Measurements from ENCODE around the gene NEAT1. TPM values are rescaled to one million over a fixed set of nuclear protein-coding genes. Genes with fewer than 3 reads are reported as not detected.

Gene NEAT1
- total RNA-seq, 1 donor from 2014 or later, result 78.8 TPM

- Mint-ChIP-seq H3K9me3 (ENCODE audit: low read depth) (no peaks in the 10 kb centered on the region), H3K36me3 (ENCODE audit: insufficient read depth) (peaks cover 6% of the 10 kb centered on the region), H3K27me3 (no peaks in the 10 kb centered on the region), H3K27ac (no peak overlapping the region), H3K4me1 (ENCODE audit: low read depth) (peaks cover 24% of the 10 kb centered on the region), H3K4me3 (ENCODE audit: low read depth) (no peak overlapping the region)
- DNase-seq (ENCODE audit: low spot score, unreplicated experiment), result no peak
- TF ChIP-seq CTCF (IDR thresholded peaks at IDR 0.05; ENCODE audit: unreplicated experiment), result no peak
Measured at GRCh38 chr11:65439331-65440181, 17.0 kb downstream of the NEAT1 start.

GRCh38 chr11:65440831-65441499 lies 18.4 kb downstream of the NEAT1 start:
- DNase-seq (ENCODE audit: low spot score, unreplicated experiment), result no peak
- no peaks in the 10 kb centered on the region for H3K9me3 Mint-ChIP-seq (ENCODE audit: low read depth)
- no peak for TF ChIP-seq CTCF (IDR thresholded peaks at IDR 0.05; ENCODE audit: unreplicated experiment)
- H3K4me1 Mint-ChIP-seq (ENCODE audit: low read depth), result peaks cover 24% of the 10 kb centered on the region
- no peaks in the 10 kb centered on the region for H3K27me3 Mint-ChIP-seq
- peak overlapping the region; percentile 81 for H3K27ac Mint-ChIP-seq
- peaks cover 3% of the 10 kb centered on the region for H3K36me3 Mint-ChIP-seq (ENCODE audit: insufficient read depth)
- H3K4me3 Mint-ChIP-seq (ENCODE audit: low read depth), result no peak overlapping the region

GRCh38 chr11:65442842-65443331 lies 20.3 kb downstream of the NEAT1 start:
- Mint-ChIP-seq H3K27me3 (no peaks in the 10 kb centered on the region), H3K9me3 (ENCODE audit: low read depth) (no peaks in the 10 kb centered on the region), H3K4me3 (ENCODE audit: low read depth) (no peak overlapping the region), H3K36me3 (ENCODE audit: insufficient read depth) (peaks cover 4% of the 10 kb centered on the region), H3K27ac (peak overlapping the region; percentile 93), H3K4me1 (ENCODE audit: low read depth) (peaks cover 24% of the 10 kb centered on the region)
- no peak for DNase-seq (ENCODE audit: low spot score, unreplicated experiment)
- no peak for TF ChIP-seq CTCF (IDR thresholded peaks at IDR 0.05; ENCODE audit: unreplicated experiment)

GRCh38 chr11:65444314-65445051 lies 21.9 kb downstream of the NEAT1 start:
- Mint-ChIP-seq H3K4me1 (ENCODE audit: low read depth) (peaks cover 24% of the 10 kb centered on the region), H3K27ac (no peak overlapping the region), H3K9me3 (ENCODE audit: low read depth) (no peaks in the 10 kb centered on the region), H3K27me3 (no peaks in the 10 kb centered on the region), H3K36me3 (ENCODE audit: insufficient read depth) (peaks cover 3% of the 10 kb centered on the region), H3K4me3 (ENCODE audit: low read depth) (no peak overlapping the region)
- TF ChIP-seq CTCF (IDR thresholded peaks at IDR 0.05; ENCODE audit: unreplicated experiment), result no peak
- no peak for DNase-seq (ENCODE audit: low spot score, unreplicated experiment)

- Mint-ChIP-seq H3K36me3 (ENCODE audit: insufficient read depth) (peaks cover 3% of the 10 kb centered on the region), H3K9me3 (ENCODE audit: low read depth) (no peaks in the 10 kb centered on the region), H3K27me3 (no peaks in the 10 kb centered on the region), H3K4me1 (ENCODE audit: low read depth) (peaks cover 24% of the 10 kb centered on the region), H3K27ac (no peak overlapping the region), H3K4me3 (ENCODE audit: low read depth) (no peak overlapping the region)
- DNase-seq (ENCODE audit: low spot score, unreplicated experiment), result no peak
- no peak for TF ChIP-seq CTCF (IDR thresholded peaks at IDR 0.05; ENCODE audit: unreplicated experiment)
Measured at GRCh38 chr11:65445101-65445603, 22.6 kb downstream of the NEAT1 start.
